Smooth muscle cell (in vitro differentiated cells): ENCODE results near the gene RFNG. TPM values are rescaled to one million over a fixed set of nuclear protein-coding genes. Genes with fewer than 3 reads are reported as not detected.

Source experiments
- DNase-seq: peaks from one replicate; lab custom pipeline; 2025; ENCODE audit not compliant: unreplicated experiment; lab: John Stamatoyannopoulos, UW
- H2AFZ ChIP-seq: fragments of 200-600 bp; sonication (generic); 2 replicates; pipeline ENCODE4 v1.6.0; 2016; ENCODE audit warnings: antibody characterized with exemption, low read depth, mild to moderate bottlenecking
- H3F3A ChIP-seq: fragments of 200-600 bp; sonication (generic); 2 replicates; pipeline ENCODE4 v1.6.0; 2017; ENCODE audit warnings: antibody characterized with exemption, low read depth
- H3K27ac ChIP-seq: fragments of 200-600 bp; sonication (generic); 2 replicates; pipeline ENCODE4 v1.5.1; 2016; ENCODE audit warnings: low read depth, mild to moderate bottlenecking
- H3K27me3 ChIP-seq: fragments of 200-600 bp; sonication (generic); 2 replicates; pipeline ENCODE4 v1.6.1; 2016; ENCODE audit warnings: low read depth, mild to moderate bottlenecking
- H3K36me3 ChIP-seq: fragments of 200-600 bp; sonication (generic); 2 replicates; pipeline ENCODE4 v1.5.1; 2016; ENCODE audit warnings: low read depth
- H3K4me1 ChIP-seq: fragments of 200-600 bp; sonication (generic); 2 replicates; pipeline ENCODE4 v1.5.1; 2016; ENCODE audit warnings: low read depth
- H3K4me2 ChIP-seq: fragments of 200-600 bp; sonication (generic); 2 replicates; pipeline ENCODE4 v1.6.0; 2016; ENCODE audit warnings: mild to moderate bottlenecking
- H3K4me3 ChIP-seq: fragments of 200-600 bp; sonication (generic); 2 replicates; pipeline ENCODE4 v1.5.1; 2016; ENCODE audit warnings: mild to moderate bottlenecking
- H3K79me2 ChIP-seq: fragments of 200-600 bp; sonication (generic); 2 replicates; pipeline ENCODE4 v1.6.0; 2016; ENCODE audit warnings: low read depth, mild to moderate bottlenecking
- H3K9ac ChIP-seq: fragments of 200-600 bp; sonication (generic); 2 replicates; pipeline ENCODE4 v1.6.0; 2016; ENCODE audit warnings: low read depth
- H3K9me3 ChIP-seq: fragments of 200-600 bp; sonication (generic); replicated peaks from 2 replicates; pipeline ENCODE4 v1.5.1; 2016; ENCODE audit warnings: low read depth
- H4K20me1 ChIP-seq: fragments of 200-600 bp; sonication (generic); 2 replicates; pipeline ENCODE4 v1.6.0; 2016; ENCODE audit warnings: low read depth
- CTCF ChIP-seq: fragments of 200-600 bp; sonication (generic); IDR thresholded peaks from 2 replicates; pipeline ENCODE4 v1.5.1; 2017; ENCODE audit warnings: borderline replicate concordance, mild to moderate bottlenecking, antibody characterized with exemption; ENCODE audit not compliant: insufficient read depth, poor library complexity, severe bottlenecking
- WGBS: methylation state at CpG from one replicate; pipeline ENCODE4 v1.1.7; 2016; ENCODE audit warnings: low lambda C conversion rate; 5-methylcytosine and 5-hydroxymethylcytosine counted together
- polyA plus RNA-seq: library from polyadenylated mRNA; unstranded; fragments of >200 nt; fragmentation: Nextera tagmentation; extraction: Ambion mirVana; gene quantifications from 2 replicates; pipeline ENCODE4 v1.2.1, GENCODE V29; 2016
- total RNA-seq: library from RNA; depleted of rRNA; stranded (reverse); fragments of >200 nt; gene quantifications from 2 replicates; pipeline ENCODE4 v1.2.3, GENCODE V29; 2014

The RFNG gene
- total and polyA plus RNA-seq, 2 experiments from 2014 or later: 27.1 to 54.9 TPM

DNA sequence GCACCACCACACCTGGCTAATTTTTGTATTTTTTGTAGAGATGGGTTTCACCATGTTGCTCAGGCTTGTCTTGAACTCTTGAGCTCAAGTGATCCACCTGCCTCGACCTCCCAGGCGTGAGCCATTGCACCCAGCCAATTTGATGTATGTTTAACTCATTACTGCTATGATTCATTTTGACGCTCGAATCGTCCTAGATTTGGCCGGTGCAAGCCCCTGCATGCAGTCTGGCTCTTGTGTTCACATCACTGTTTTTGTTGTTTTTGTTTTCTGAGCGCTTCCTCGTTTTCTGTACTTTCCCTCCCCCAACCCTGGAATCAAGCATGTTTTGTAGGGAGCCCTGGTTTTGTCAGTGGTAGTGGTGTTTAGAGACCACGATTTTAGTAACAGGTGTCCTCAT, 21.8 kb upstream of the RFNG start:
- Histone ChIP-seq H3K4me1 (no peaks in the 10 kb centered on the region), H4K20me1 (no peaks in the 10 kb centered on the region), H3K9ac (no peak overlapping the region), H2AFZ (no peak overlapping the region), H3K9me3 (no peaks in the 10 kb centered on the region), H3K36me3 (no peaks in the 10 kb centered on the region), H3K79me2 (no peaks in the 10 kb centered on the region), H3K4me3 (no peak overlapping the region), H3K27ac (no peak overlapping the region), H3K27me3 (no peaks in the 10 kb centered on the region), H3F3A (no peaks in the 10 kb centered on the region), H3K4me2 (no peak overlapping the region)
- 92% methylated on average over 9 of the region's 9 CpGs for WGBS
- TF ChIP-seq CTCF: no peak
- no peak for DNase-seq

DNA sequence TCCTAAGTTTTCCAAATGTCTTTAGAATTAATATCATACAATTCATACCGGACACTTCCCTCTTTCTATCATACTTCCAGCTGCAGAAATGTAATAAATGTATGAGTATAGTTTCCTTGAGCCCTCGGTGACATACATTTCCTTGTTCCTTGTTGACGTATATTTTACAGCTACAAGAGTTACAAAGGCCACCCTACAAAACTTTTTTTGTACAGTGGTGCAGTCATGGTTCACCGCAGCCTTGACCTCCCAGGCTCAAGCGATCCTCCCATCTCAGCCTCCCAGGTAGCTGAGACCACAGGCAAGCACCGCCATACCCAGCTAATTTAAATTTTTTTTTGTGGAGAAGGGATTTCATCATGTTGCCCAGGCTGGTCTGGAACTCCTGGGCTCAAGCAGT, 21.2 kb upstream of the RFNG start:
- 95% methylated on average over 6 of the region's 6 CpGs for WGBS
- no peaks in the 10 kb centered on the region for H4K20me1 ChIP-seq
- DNase-seq: no peak

GRCh38 chr17:82070611-82071010, 19.0 kb upstream of the RFNG start:
- Histone ChIP-seq H3K4me3 (no peak overlapping the region), H4K20me1 (no peaks in the 10 kb centered on the region), H3K9ac (no peak overlapping the region), H3K36me3 (no peaks in the 10 kb centered on the region), H3F3A (no peaks in the 10 kb centered on the region), H3K4me2 (no peak overlapping the region), H2AFZ (no peak overlapping the region), H3K79me2 (no peaks in the 10 kb centered on the region), H3K4me1 (no peaks in the 10 kb centered on the region), H3K27me3 (no peaks in the 10 kb centered on the region), H3K9me3 (no peaks in the 10 kb centered on the region), H3K27ac (no peak overlapping the region)
- DNase-seq: no peak
- TF ChIP-seq CTCF: no peak

More for the DNA sequence above, 21.2 kb upstream of the RFNG start:
- H3K4me3 ChIP-seq: no peak overlapping the region
- H3K36me3 ChIP-seq: no peaks in the 10 kb centered on the region
- H3K4me2 ChIP-seq: no peak overlapping the region
- no peaks in the 10 kb centered on the region for H3K9me3 ChIP-seq
- no peak overlapping the region for H3K27ac ChIP-seq
- no peaks in the 10 kb centered on the region for H3K27me3 ChIP-seq
- H3K9ac ChIP-seq: no peak overlapping the region
- no peaks in the 10 kb centered on the region for H3K4me1 ChIP-seq
- no peak overlapping the region for H2AFZ ChIP-seq
- no peak for TF ChIP-seq CTCF
- no peaks in the 10 kb centered on the region for H3K79me2 ChIP-seq
- H3F3A ChIP-seq: no peaks in the 10 kb centered on the region

DNA sequence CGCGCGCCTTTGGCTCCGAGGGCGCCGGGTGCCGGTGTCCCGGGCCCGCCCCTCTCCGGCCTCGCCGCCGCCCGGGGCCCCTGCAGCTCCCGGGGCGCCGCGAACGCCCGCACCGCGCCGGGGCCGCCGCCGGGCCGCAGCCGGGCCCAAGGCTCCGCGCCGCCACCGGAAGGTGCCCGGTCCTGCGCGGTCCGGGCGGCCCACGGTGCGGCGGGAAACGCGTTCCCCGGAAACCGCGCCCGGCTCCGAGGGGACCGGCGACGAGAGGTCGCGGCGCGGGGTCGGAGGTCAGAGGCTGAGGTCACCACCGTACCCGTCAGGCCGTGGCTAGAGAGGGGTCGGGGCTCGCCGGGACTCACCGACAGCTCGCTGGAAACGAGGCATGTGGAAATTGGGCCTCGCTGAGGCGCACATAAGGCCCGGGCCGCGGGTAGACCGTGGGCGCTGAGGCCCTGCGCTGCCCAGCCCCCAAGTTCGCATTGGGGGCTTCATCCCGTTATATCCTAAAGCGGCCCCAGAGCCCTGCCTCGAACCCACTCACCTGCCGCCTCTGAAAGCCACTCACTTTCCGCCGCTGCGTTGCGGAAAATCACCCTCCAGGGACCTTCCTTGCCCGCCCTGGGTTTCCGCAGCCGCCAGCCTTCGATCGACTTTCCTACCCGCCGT, 14.2 kb upstream of the RFNG start, which contains the start of gene DUS1L:
DUS1L (minus strand) TSS at position 167 of the 666 bp plus-strand sequence. CDS start 745 bp downstream, outside the sequence.
- peak within 1 kb of the TSS; percentile 92 for H2AFZ ChIP-seq
- H3K27ac ChIP-seq: no peak within 1 kb of the TSS
- H3K27me3 ChIP-seq: no peaks in the 10 kb centered on the region
- H3K4me2 ChIP-seq: peak within 1 kb of the TSS; percentile 96
- peak within 1 kb of the TSS; percentile 74 for H3K4me3 ChIP-seq
- H3K36me3 ChIP-seq: no peaks in the 10 kb centered on the region
- H3F3A ChIP-seq: no peaks in the 10 kb centered on the region
- TF ChIP-seq CTCF: no peak
- no peaks in the 10 kb centered on the region for H3K9me3 ChIP-seq
- H3K9ac ChIP-seq: peak within 1 kb of the TSS; percentile 88
- peaks cover 5% of the 10 kb centered on the region for H3K79me2 ChIP-seq
- no peak for DNase-seq
- H4K20me1 ChIP-seq: no peaks in the 10 kb centered on the region
- H3K4me1 ChIP-seq: peaks cover 6% of the 10 kb centered on the region
- WGBS: 13% methylated on average over 62 of the region's 88 CpGs
